ENCODE results near the gene ADGRA3.

DNA sequence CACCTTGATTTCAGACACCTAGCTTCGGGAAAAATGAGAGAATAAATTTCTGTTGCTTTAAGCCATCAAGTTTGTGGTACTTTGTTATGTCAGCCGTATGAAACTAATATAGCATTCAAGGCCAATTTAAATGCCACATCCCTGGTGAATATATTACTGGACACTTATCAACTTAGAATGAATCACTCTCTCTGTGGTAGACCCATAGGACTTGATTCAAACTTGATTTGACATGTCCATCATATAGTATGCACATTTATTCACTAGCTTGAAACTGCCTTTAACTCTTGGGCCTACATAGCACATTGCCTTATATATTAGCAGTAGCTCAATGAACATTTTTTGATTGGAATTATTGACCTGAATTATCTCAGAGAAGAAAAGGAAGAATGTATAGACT lies 172.3 kb downstream of the ADGRA3 start:
- TF ChIP-seq, protein P1, sequence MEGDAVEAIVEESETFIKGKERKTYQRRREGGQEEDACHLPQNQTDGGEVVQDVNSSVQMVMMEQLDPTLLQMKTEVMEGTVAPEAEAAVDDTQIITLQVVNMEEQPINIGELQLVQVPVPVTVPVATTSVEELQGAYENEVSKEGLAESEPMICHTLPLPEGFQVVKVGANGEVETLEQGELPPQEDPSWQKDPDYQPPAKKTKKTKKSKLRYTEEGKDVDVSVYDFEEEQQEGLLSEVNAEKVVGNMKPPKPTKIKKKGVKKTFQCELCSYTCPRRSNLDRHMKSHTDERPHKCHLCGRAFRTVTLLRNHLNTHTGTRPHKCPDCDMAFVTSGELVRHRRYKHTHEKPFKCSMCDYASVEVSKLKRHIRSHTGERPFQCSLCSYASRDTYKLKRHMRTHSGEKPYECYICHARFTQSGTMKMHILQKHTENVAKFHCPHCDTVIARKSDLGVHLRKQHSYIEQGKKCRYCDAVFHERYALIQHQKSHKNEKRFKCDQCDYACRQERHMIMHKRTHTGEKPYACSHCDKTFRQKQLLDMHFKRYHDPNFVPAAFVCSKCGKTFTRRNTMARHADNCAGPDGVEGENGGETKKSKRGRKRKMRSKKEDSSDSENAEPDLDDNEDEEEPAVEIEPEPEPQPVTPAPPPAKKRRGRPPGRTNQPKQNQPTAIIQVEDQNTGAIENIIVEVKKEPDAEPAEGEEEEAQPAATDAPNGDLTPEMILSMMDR (IDR thresholded peaks at IDR 0.05), result no peak
- no peak for TF ChIP-seq EP300 (IDR thresholded peaks at IDR 0.05)

Measured in tibial nerve (tissue), 4 donors.